Karpas-422 (cell line): ENCODE measurements around the gene CNGB1. TPM values are rescaled to one million over a fixed set of nuclear protein-coding genes. Genes with fewer than 3 reads are reported as not detected.
"Not testable (repeated sequence)": the region's sequence is repeated elsewhere in the genome, so short reads cannot be mapped to it uniquely, and the experiment has no call there.

ENCODE experiments used
- DNase-seq: peaks from one replicate; pipeline ENCODE4 v3.0.0-alpha.2; 2015
- H2AFZ ChIP-seq: fragments of 200-600 bp; sonication (generic); 2 replicates; pipeline ENCODE4 v1.6.1; 2014; ENCODE audit warnings: antibody characterized with exemption, low read length, mixed read lengths
- H3K27ac ChIP-seq: fragments of 200-600 bp; sonication (generic); 2 replicates; pipeline ENCODE4 v1.5.1; 2014; ENCODE audit warnings: mild to moderate bottlenecking, low read length, moderate library complexity
- H3K27me3 ChIP-seq: fragments of 200-600 bp; sonication (generic); 2 replicates; pipeline ENCODE4 v1.6.1; 2014; ENCODE audit warnings: low read length, mixed read lengths
- H3K36me3 ChIP-seq: fragments of 200-600 bp; sonication (generic); 2 replicates; pipeline ENCODE4 v1.6.1; 2014; ENCODE audit warnings: low read length, mixed read lengths; ENCODE audit not compliant: insufficient read depth
- H3K4me1 ChIP-seq: fragments of 200-600 bp; sonication (generic); 2 replicates; pipeline ENCODE4 v1.6.1; 2014; ENCODE audit warnings: mild to moderate bottlenecking, low read length, mixed read lengths
- H3K4me2 ChIP-seq: fragments of 200-600 bp; sonication (generic); 2 replicates; pipeline ENCODE4 v1.6.1; 2014; ENCODE audit warnings: low read length, low read depth, mild to moderate bottlenecking; ENCODE audit not compliant: poor library complexity, severe bottlenecking
- H3K4me3 ChIP-seq: fragments of 200-600 bp; sonication (generic); 2 replicates; pipeline ENCODE4 v1.5.1; 2014; ENCODE audit warnings: mild to moderate bottlenecking, antibody characterized with exemption, low read length, mixed read lengths
- H3K79me2 ChIP-seq: fragments of 200-600 bp; sonication (generic); 2 replicates; pipeline ENCODE4 v1.6.1; 2014; ENCODE audit warnings: mild to moderate bottlenecking, low read length, mixed read lengths
- H3K9ac ChIP-seq: fragments of 200-600 bp; sonication (generic); 2 replicates; pipeline ENCODE4 v1.6.0; 2014; ENCODE audit warnings: low read length
- H3K9me2 ChIP-seq: fragments of 200-600 bp; sonication (generic), shearing (Covaris generic); replicated peaks from 2 replicates; pipeline ENCODE4 v1.6.0; 2014; ENCODE audit warnings: mild to moderate bottlenecking, low read length, moderate library complexity; ENCODE audit not compliant: insufficient read depth
- H3K9me3 ChIP-seq: fragments of 300-700, 200-600 bp; sonication (generic); 2 replicates; pipeline ENCODE4 v1.6.1; 2014; ENCODE audit warnings: low read length, mixed read lengths
- H4K20me1 ChIP-seq: fragments of 200-600 bp; sonication (generic); 2 replicates; pipeline ENCODE4 v1.6.1; 2014; ENCODE audit warnings: mild to moderate bottlenecking, antibody characterized with exemption, low read length, low read depth; ENCODE audit not compliant: insufficient read depth
- total RNA-seq: library from RNA; depleted of rRNA; stranded (reverse); fragments of >200 nt; shearing (Covaris generic); gene quantifications from 2 replicates; pipeline ENCODE4 v1.2.3, GENCODE V29; 2014; ENCODE audit warnings: low replicate concordance

The CNGB1 gene
- total RNA-seq, 1 experiment from 2014 or later = not detected

DNA sequence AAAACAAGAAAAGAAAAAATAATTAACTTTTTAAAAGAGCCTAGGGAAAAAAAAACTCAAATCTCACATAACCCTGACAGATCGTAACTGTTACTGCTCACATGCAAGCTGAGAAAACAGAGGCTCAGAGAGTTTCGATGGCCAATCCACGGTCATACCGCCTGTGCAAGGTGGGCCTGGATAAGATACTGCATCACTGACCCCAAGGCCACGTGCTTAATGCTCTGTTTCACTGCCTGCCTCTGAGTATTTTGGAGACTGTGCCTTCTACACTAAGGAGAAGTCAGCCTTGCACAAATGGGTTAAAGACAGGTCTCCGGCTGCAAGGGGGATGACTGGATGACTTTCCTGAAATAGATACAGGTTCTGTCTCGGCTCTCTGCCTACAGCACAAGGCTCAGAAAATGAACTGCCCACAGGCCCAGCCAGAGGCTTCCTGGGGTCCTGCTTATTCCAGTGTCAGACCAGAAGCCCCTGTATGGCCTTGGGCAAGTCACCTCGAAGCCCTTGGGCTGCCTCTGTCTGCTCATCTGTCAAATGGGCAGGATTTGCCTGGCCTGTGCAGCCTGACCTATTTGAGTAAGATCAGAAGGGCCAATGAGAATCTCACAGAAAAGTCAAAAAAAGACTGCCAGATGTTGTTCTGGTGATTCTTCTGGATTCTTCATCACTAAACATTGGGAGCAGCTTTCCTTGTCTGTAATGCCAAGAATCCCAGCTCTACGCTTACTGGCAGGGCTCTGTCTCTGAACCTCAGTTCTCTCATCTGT lies 25.8 kb downstream of the CNGB1 start:
- no peaks in the 10 kb centered on the region for H3K9me2 ChIP-seq
- no peak overlapping the region for H3K27ac ChIP-seq
- no peaks in the 10 kb centered on the region for H3K9me3 ChIP-seq
- H3K36me3 ChIP-seq = no peaks in the 10 kb centered on the region
- DNase-seq = no peak
- H3K79me2 ChIP-seq = no peaks in the 10 kb centered on the region
- H3K4me1 ChIP-seq = no peaks in the 10 kb centered on the region
- H3K4me2 ChIP-seq = no peak overlapping the region
- H3K9ac ChIP-seq = no peak overlapping the region
- H3K27me3 ChIP-seq = no peaks in the 10 kb centered on the region
- no peak overlapping the region for H3K4me3 ChIP-seq
- H2AFZ ChIP-seq = no peak overlapping the region
- no peaks in the 10 kb centered on the region for H4K20me1 ChIP-seq

DNA sequence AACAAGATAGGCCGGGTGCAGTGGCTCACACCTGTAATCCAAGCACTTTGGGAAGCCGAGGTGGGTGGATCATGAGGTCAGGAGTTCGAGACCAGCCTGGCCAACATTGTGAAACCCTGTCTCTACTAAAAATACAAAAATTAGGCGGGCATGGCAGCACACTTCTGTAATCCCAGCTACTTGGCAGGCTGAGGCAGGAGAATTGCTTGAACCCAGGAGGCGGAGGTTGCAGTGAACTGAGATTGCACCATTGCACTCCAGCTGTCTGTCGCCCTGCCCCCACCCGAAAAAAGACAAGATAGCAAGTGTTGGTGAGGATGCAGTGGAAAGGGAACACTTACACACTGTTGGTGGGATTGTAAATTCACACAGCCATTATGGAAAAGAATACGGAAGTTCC lies 27.5 kb downstream of the CNGB1 start:
- H3K36me3 ChIP-seq, H3K4me2 ChIP-seq, H3K79me2 ChIP-seq, H3K4me1 ChIP-seq, H3K27ac ChIP-seq, H3K4me3 ChIP-seq, H3K9me3 ChIP-seq, H2AFZ ChIP-seq, H3K27me3 ChIP-seq, H3K9me2 ChIP-seq, DNase-seq, H3K9ac ChIP-seq, H4K20me1 ChIP-seq: not testable (repeated sequence)

DNA sequence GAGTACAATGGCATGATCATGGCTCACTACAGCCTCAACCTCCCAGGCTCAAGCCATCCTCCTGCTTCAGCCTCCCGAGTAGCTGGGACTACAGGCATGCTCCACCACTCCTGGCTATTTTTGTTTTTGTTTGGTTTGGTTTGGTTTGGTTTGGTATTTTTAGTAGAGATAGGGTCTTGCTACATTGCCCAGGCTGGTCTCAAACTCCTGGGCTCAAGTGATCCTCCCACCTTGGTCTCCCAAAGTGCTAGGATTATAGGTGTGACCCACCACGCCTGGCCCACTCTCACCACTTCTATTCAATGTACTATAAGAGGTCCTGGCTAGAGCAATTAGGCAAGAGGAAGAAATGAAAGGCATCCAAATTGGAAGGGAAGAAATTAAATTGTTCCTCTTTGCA lies 29.0 kb downstream of the CNGB1 start:
- not testable (repeated sequence) for H2AFZ ChIP-seq, DNase-seq, H3K9me2 ChIP-seq, H3K4me3 ChIP-seq, H3K4me1 ChIP-seq, H3K4me2 ChIP-seq, H3K9me3 ChIP-seq, H4K20me1 ChIP-seq, H3K27ac ChIP-seq, H3K79me2 ChIP-seq, H3K36me3 ChIP-seq, H3K9ac ChIP-seq, H3K27me3 ChIP-seq

DNA sequence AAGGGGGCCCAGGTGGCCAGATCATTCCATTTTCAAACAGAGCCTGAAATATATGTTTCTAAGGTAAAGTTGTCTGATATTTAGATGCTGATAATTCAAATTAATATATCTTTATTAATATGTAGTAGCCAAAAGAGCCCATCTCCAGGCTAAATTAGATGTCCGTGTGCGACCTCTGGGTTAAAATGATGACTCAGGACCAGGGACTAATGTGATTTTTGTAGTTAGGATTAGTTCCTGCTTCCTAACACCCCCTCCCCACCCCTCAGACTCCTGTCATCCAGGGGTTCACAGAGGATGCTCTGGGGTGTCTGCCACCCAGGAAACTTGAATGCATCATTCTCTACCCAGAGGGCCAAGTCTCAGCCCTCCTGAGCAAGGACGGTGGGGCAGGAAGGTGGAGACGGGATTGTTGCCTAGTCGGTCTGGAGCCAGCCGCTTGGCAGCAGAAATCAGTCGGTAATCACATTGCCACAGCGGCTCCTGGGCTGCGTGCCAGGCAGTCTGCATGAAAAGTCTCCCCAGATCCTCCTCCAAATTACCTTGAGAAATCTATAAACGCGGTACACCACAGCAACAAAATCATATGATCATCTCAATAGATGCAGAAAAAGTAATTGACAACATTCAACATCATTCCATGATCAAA lies 29.8 kb downstream of the CNGB1 start:
- H3K9me3 ChIP-seq = no peaks in the 10 kb centered on the region
- H3K4me2 ChIP-seq = no peak overlapping the region
- H3K4me3 ChIP-seq = no peak overlapping the region
- H3K4me1 ChIP-seq = no peaks in the 10 kb centered on the region
- H2AFZ ChIP-seq = no peak overlapping the region
- no peaks in the 10 kb centered on the region for H4K20me1 ChIP-seq
- no peak overlapping the region for H3K27ac ChIP-seq
- H3K27me3 ChIP-seq = no peaks in the 10 kb centered on the region
- H3K9me2 ChIP-seq = no peaks in the 10 kb centered on the region
- DNase-seq = no peak
- H3K79me2 ChIP-seq = no peaks in the 10 kb centered on the region
- H3K36me3 ChIP-seq = no peaks in the 10 kb centered on the region
- no peak overlapping the region for H3K9ac ChIP-seq

DNA sequence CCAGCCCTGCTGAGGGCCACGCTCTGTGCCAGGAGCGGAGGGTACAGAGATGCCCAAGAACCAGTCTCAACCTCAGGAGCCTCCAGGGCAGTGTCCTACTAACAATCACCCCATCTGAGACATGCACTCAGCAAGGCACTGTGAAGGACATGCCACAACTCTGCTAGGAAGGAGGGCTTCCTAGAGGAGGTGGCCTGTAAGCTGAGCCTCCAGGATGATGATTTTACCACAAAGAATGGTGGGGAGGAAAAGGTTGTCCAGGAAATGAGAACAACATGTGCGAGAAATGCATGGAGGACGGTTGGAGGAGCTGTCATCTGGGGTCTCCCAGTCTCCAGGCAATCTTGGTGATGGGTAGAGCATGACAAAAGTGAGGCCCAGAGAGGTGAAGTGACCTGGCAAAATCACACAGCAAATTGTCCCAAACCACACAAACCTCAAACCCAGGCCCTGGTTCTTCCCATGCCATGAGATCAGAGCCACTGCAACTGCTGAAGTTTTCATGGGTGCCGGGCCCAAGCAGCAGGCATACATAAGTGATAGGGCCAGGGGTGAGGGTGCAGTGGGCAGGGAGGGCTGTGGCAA lies 30.5 kb downstream of the CNGB1 start:
- Histone ChIP-seq H3K9me3 (no peaks in the 10 kb centered on the region), H3K9ac (no peak overlapping the region), H3K4me2 (no peak overlapping the region)

DNA sequence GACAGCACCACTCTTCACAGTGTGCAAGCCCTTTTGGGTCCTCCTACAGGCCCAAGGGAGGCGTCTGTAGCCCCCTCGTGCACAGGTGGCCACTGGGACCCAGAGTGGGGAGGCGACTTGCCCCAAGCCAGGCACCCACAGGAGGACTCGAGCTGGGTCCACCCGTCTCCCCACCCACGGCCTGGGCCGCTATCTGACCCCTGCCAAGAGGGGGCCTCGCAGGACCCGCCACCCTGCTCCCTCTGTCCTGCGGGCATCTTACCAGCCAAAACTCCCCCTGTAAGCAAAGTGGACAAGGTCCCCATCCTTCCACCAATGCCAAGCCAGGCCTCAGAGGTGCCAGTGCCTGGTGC lies 31.1 kb downstream of the CNGB1 start:
- H3K9ac ChIP-seq = no peak overlapping the region
- H3K9me2 ChIP-seq = no peaks in the 10 kb centered on the region
- H3K4me2 ChIP-seq = no peak overlapping the region
- H2AFZ ChIP-seq = no peak overlapping the region
- H3K79me2 ChIP-seq = no peaks in the 10 kb centered on the region
- no peak overlapping the region for H3K4me3 ChIP-seq
- H3K27ac ChIP-seq = no peak overlapping the region
- H3K4me1 ChIP-seq = no peaks in the 10 kb centered on the region
- no peaks in the 10 kb centered on the region for H4K20me1 ChIP-seq
- H3K27me3 ChIP-seq = no peaks in the 10 kb centered on the region
- no peaks in the 10 kb centered on the region for H3K36me3 ChIP-seq
- no peak for DNase-seq
- H3K9me3 ChIP-seq = no peaks in the 10 kb centered on the region

More for the DNA sequence above, 30.5 kb downstream of the CNGB1 start:
- no peak for DNase-seq
- no peaks in the 10 kb centered on the region for H3K36me3 ChIP-seq
- H3K79me2 ChIP-seq = no peaks in the 10 kb centered on the region
- H3K27ac ChIP-seq = no peak overlapping the region
- H4K20me1 ChIP-seq = no peaks in the 10 kb centered on the region
- H2AFZ ChIP-seq = no peak overlapping the region
- no peaks in the 10 kb centered on the region for H3K9me2 ChIP-seq
- no peaks in the 10 kb centered on the region for H3K4me1 ChIP-seq
- no peaks in the 10 kb centered on the region for H3K27me3 ChIP-seq
- no peak overlapping the region for H3K4me3 ChIP-seq

DNA sequence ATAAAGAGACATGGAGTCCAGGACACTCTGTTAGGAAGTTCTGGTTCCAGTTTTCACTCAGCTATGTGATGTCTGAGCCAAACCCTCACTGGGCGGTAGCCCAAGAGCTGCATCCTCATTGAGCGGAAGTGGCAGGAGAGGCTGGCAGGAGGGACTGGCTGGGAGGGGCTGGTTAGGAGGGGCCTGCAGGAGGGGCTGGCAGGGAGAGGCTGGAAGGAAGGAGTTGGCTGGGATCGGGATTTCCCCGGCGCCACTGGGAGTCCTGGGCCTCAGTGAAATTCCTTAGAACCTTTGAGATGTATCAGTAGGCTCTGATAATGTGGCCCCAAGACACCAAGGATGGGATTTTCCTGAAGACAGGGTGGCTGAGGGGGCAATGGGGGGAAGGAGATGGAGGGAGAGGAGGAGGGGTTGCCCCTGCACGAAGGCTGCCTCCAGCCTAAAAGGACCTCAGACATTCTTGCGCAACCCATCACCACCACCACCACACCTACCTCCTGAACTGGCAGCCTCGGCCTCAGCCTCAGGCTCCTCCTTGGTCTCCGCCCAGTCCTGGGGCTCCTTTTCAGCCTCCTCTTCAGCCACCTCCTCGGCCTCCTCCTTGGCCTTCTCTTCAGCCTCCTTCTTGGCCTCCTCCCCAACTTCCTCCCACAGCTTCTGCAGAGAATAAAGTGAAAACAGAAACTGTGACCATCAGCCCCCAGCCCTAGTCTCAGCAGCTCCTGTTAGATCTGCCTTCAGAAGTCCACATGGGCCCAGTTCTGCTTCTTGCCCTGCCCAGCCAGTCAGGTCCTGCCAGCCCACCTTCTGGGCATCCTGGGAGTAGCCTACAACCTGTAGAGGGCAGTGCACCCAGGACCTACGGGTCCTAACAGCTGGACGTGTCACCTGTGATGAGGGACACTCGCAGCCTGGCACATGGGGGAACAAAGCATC lies 31.7 kb downstream of the CNGB1 start:
- no peak for DNase-seq
- H2AFZ ChIP-seq = no peak overlapping the region
- H3K4me1 ChIP-seq = no peaks in the 10 kb centered on the region
- H3K36me3 ChIP-seq = no peaks in the 10 kb centered on the region
- H4K20me1 ChIP-seq = no peaks in the 10 kb centered on the region
- no peak overlapping the region for H3K27ac ChIP-seq
- H3K9me3 ChIP-seq = no peaks in the 10 kb centered on the region
- no peaks in the 10 kb centered on the region for H3K27me3 ChIP-seq
- H3K4me3 ChIP-seq = no peak overlapping the region
- H3K79me2 ChIP-seq = no peaks in the 10 kb centered on the region
- H3K9ac ChIP-seq = no peak overlapping the region
- H3K9me2 ChIP-seq = no peaks in the 10 kb centered on the region
- no peak overlapping the region for H3K4me2 ChIP-seq

DNA sequence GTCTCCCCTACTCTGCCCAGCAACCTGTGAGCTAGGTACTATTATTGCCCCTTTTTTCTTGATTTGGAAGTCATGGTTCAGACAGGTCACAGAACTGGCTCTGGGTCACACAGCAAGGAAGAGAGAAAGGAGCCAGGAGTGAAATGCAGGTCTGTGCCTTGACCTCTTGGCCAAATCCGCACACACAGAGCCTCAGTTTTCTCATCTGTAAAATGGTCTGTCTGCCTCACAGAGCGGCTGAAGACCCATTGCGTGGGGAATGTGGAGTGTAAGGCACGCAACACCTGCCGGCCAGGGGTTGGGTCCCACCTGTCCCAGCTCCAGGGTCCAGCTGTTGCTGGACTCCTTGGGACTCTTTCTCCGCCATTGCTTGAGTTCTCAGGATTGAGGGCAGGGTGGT lies 32.4 kb downstream of the CNGB1 start:
- no peaks in the 10 kb centered on the region for H3K36me3 ChIP-seq
- no peak overlapping the region for H3K4me2 ChIP-seq
- no peak overlapping the region for H3K4me3 ChIP-seq
- no peak for DNase-seq
- H4K20me1 ChIP-seq = no peaks in the 10 kb centered on the region
- H3K27ac ChIP-seq = no peak overlapping the region
- H2AFZ ChIP-seq = no peak overlapping the region
- no peaks in the 10 kb centered on the region for H3K9me3 ChIP-seq
- H3K9ac ChIP-seq = no peak overlapping the region
- no peaks in the 10 kb centered on the region for H3K4me1 ChIP-seq
- H3K27me3 ChIP-seq = no peaks in the 10 kb centered on the region
- no peaks in the 10 kb centered on the region for H3K79me2 ChIP-seq
- no peaks in the 10 kb centered on the region for H3K9me2 ChIP-seq
